Measurements from ENCODE around the gene MTCL1.
"Not testable (repeated sequence)": the region's sequence is repeated elsewhere in the genome, so short reads cannot be mapped to it uniquely, and the experiment has no call there.

Gene MTCL1

DNA sequence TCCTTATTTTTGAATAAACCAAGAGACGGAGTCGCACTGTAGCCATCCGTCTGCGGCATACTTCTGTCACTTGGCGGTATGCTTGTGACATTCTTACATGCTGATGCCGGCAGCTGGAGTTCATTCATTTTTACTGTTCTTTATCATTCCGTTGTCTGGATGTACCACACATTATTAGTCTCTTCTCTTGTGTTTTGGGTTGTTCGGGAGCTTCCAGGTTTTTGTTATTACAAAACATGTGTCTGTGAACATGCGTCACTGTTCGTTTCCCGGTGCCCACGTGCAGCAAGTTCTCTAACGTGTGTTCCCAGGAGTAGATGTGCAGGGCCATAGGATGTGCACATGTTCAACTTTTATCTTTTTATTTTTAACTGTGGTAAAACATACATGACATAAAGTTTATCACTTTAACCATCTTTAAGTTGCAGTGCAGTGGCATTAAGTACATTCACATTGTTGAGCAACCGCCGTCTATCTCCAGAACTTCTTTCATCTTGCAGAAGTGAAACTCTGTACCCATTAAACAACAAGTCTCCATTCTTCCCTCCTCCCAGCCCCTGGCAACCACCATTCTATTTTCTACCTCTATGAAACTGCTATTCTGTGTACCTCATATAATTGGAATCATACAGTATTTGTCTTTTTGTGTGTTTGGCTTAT lies 40.1 kb downstream of the MTCL1 start:
- DNase-seq, result no peak

DNA sequence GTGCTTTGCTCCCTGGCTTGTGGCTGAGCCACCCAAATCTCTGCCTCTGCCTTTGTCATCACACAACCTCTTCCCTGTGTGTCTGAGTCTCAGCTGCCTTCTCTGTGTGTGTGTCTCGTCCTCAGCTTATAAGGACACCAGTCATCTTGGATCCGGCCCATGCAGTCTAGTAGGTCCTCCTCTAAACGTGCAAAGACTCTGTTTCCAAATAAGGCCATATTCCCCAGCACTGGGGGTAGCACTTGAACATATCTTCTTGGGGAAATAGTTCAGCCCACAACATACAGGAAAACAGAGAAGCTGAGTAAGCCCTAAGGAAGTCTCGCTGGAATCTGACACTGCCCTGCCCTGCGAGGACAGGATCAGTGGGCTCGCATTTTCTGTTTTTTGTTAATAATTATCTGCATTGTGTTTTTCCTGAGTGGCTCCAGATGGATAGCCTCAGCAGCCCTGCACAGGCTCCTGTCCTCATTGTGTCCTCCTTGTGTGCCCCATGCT lies 42.1 kb downstream of the MTCL1 start:
- no peak for DNase-seq

- no peak for DNase-seq
Observed at GRCh38 chr18:8749492-8749891, 44.1 kb downstream of the MTCL1 start.

DNA sequence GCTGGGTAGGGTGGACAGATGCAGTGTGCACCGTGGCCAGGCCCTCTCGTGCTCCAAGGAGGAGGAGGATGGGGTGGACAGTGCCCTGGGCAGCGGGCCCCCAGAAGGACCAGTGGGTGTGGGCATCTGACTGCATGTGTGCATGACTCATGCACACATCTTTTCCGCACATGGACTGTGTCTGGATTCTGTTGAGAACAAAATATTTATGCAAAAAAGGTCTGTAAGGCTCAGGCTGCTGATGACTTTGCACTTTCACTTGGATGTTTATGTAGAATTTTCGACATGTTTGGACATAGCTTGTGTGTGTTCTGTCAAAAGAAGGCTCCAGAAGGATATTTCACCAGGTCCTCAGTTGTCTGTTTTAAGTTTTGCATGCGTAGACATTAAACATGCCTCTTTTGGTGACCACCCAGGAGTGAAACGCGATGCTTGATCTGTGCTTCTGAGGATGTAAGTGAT lies 45.6 kb downstream of the MTCL1 start:
- no peak for DNase-seq

DNA sequence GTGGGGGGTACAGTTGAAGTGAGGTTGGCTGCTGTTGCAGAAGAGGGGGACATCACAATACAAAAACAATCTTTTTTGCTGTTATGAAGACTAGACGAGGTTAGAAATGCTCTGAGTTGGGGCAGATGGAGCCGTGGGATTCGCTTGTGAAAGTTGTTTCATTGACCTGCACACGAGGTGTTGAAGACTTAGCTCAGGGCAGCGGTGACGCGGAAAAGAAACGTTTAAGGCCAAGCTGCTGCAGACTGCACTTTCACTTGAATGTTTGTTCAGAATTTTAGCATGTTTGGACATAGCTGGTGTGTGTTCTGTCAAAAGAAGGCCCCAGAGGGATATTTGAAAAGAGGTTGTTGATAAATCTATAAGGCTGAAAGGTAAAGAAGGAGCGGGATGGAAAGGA lies 46.3 kb downstream of the MTCL1 start:
- DNase-seq, result no peak

DNA sequence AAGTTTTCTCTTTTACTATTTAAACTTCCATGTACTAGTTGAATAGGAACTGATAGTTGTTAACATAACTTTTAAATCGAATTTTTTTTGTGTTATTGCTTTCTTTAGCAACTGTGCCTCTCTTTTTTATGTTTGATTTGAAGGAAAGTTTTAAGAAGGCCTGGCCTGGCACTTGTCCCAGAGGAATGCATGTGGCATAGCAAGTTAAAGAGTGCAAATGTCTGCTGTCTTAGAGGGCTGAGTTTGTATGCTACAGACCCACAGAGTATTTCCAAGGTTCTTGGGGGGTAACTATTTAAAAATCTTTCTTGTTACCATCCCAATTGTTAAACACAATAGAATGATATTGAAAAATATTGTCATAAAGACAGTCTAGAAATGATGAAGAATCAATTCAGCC lies 47.0 kb downstream of the MTCL1 start:
- DNase-seq, result no peak

GRCh38 chr18:8754995-8755960 lies 49.9 kb downstream of the MTCL1 start:
- no peak for DNase-seq

DNA sequence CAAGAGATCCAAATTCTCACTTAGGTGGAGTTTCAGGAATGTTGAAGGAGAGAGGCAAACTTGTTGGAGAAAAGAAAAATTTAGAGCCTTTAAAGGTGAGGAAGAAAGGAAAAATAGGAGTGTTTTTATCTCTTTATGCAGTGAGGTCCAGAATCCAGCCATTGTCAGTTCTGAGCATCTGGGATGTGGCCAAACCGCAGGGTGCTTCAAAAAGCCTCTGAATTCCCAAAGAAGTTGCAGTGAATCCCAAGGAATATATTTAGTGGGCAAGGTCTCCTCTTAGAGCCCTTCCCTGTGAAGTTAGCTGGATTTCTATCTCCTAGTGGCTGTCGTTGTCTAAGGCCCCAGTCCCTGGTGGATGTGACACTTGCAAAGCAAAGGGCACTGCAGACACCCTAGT lies 51.2 kb downstream of the MTCL1 start:
- DNase-seq, result no peak

GRCh38 chr18:8757396-8757997 lies 52.1 kb downstream of the MTCL1 start:
- DNase-seq, result no peak

DNA sequence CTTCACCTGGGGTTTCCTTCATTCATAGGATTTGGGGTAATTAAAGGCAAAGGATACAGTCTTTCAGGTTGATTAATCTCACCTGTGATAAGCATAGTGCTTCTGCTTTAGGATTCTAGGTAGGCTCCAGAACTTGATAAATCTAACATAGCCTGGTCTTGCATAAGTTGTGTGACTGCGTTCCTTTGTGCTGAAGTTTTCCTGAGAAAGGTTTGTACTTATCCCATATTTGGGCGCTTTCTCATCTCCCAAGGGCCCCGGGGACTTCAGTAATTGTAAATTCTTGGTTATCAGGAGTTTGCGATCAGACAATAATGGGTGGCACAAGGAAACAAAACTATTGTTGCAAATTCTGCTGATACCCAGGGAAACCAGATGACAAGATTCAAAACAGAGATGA lies 53.1 kb downstream of the MTCL1 start:
- DNase-seq, result no peak

DNA sequence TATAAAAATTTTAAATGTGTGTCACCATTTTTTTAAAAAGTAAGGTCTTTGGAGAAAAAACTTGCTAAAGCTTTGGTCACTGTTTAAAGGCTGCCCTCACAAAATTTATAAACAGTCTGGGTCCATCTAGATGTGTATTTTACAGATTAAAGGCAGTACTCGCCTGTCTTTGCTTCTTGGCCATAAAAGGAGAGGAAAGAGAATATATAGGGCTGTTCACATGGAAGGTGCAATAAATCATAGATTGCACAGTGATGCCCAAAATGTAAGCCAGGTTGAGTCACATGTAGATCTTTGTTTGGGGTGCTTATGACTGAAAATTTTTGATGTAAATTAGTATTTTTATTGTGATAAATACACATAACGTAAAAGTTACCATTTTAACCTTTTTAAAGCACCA lies 55.6 kb downstream of the MTCL1 start:
- no peak for DNase-seq

- not testable (repeated sequence) for DNase-seq
Observed at GRCh38 chr18:8761535-8761934, 56.2 kb downstream of the MTCL1 start.

DNA sequence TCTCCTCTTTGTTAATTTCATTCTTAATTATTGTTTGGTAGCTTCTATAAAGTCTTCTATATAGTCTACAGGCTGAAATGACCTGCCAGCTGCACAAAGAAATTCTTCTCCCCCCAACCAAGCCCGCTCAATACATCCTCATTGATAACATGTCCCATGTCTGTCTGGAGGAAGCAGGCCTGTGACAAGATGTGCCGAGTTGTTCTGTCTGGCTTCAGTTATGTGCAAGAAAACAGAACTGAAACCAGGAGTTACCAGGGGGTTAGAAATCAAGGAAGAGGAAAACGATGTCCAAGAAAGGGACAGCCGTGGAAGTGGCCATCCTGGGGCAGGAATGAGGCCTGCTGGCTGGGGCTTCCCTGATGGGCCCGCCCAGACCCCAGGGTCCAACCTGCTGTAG lies 57.6 kb downstream of the MTCL1 start:
- no peak for DNase-seq

GRCh38 chr18:8763611-8764010 lies 58.3 kb downstream of the MTCL1 start:
- DNase-seq, result no peak

GRCh38 chr18:8765783-8766463 lies 60.6 kb downstream of the MTCL1 start:
- DNase-seq, result no peak

DNA sequence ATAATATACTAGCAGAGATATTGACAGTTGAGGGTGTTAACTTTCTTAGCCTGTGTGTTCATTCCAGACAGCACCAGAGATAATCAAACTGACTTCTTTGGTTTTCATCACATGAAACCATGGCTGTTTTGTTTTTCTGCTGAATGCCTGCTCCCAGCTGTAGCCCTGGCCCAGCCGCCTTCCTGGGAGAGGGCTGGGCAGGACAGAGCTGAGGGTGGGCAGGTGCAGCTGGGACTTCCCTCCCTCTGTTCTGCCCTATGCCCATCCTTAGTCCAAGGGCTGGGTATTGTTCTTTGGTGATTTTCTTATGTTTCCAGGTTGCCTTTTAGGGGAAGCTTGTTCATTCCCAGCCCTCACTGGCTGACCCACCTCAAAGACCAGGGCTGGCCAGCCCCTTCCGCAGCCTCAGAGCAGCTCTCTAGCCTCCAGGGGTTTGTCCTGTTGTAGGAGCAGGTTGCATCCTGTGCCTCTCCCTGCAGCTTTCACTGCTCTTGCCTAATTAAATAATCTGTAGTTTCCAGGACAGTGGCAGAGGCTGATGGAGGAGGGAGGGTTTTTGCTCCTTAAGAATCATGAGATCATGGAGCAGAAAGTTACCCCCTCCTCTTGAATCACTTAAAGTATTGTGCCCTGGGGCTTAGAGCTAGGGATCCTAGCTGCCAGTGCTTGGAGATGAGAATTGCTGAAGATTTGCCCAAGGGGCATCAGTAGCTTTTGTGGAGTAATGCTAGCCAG lies 61.4 kb downstream of the MTCL1 start:
- no peak for DNase-seq

GRCh38 chr18:8767340-8767739 lies 62.0 kb downstream of the MTCL1 start:
- no peak for DNase-seq

- DNase-seq, result no peak
Observed at GRCh38 chr18:8769509-8770095, 64.2 kb downstream of the MTCL1 start.

- DNase-seq, result no peak
Observed at GRCh38 chr18:8770657-8771056, 65.3 kb downstream of the MTCL1 start.

GRCh38 chr18:8771930-8772329 lies 66.6 kb downstream of the MTCL1 start:
- no peak for DNase-seq

GRCh38 chr18:8773980-8774379 lies 68.6 kb downstream of the MTCL1 start:
- no peak for DNase-seq
